GM12891 (cell line): ENCODE measurements around the gene LCP2. TPM values are rescaled to one million over a fixed set of nuclear protein-coding genes. Genes with fewer than 3 reads are reported as not detected.
A peak's percentile ranks its signal among the peaks of the same experiment; 100 is the strongest.

Experiments used
- DNase-seq: peaks from one replicate; pipeline ENCODE4 v3.0.0; 2011; ENCODE audit warnings: low spot score; ENCODE audit not compliant: insufficient read length
- FAIRE-seq: peaks from 2 replicates; lab custom pipeline; 2011; peaks lifted over from hg19 to GRCh38; lab: Jason Lieb, UNC
- PAX5 ChIP-seq: IDR thresholded peaks from 2 replicates; pipeline ENCODE4 v1.6.1; 2011; ENCODE audit warnings: low read length, moderate library complexity, mild to moderate bottlenecking; ENCODE audit not compliant: insufficient read depth, severe bottlenecking
- POLR2A ChIP-seq: IDR thresholded peaks from 2 replicates; pipeline ENCODE4 v1.6.1; 2011; ENCODE audit warnings: low read depth, low read length, control low read depth
- POLR2AphosphoS5 ChIP-seq: IDR thresholded peaks from 2 replicates; pipeline ENCODE4 v1.6.1; 2011; ENCODE audit warnings: low read depth, low read length, control low read depth
- POU2F2 ChIP-seq: IDR thresholded peaks from 2 replicates; pipeline ENCODE4 v1.6.1; 2011; ENCODE audit warnings: low read depth, mild to moderate bottlenecking, control low read depth, low read length, moderate library complexity
- SPI1 ChIP-seq: IDR thresholded peaks from 2 replicates; pipeline ENCODE4 v1.6.1; 2011; ENCODE audit warnings: low read depth, low read length, control low read depth
- TAF1 ChIP-seq: IDR thresholded peaks from 2 replicates; pipeline ENCODE4 v1.6.1; 2011; ENCODE audit warnings: low read depth, low read length, control low read depth
- polyA plus RNA-seq: library from polyadenylated mRNA; unstranded; fragments of >200 nt; gene quantifications from one replicate; pipeline ENCODE4 v1.2.1, GENCODE V29; 2012; ENCODE audit warnings: low read depth, missing spikeins, inconsistent platforms; ENCODE audit not compliant: missing spikeins

The LCP2 gene
- 31.4 TPM for polyA plus RNA-seq

DNA sequence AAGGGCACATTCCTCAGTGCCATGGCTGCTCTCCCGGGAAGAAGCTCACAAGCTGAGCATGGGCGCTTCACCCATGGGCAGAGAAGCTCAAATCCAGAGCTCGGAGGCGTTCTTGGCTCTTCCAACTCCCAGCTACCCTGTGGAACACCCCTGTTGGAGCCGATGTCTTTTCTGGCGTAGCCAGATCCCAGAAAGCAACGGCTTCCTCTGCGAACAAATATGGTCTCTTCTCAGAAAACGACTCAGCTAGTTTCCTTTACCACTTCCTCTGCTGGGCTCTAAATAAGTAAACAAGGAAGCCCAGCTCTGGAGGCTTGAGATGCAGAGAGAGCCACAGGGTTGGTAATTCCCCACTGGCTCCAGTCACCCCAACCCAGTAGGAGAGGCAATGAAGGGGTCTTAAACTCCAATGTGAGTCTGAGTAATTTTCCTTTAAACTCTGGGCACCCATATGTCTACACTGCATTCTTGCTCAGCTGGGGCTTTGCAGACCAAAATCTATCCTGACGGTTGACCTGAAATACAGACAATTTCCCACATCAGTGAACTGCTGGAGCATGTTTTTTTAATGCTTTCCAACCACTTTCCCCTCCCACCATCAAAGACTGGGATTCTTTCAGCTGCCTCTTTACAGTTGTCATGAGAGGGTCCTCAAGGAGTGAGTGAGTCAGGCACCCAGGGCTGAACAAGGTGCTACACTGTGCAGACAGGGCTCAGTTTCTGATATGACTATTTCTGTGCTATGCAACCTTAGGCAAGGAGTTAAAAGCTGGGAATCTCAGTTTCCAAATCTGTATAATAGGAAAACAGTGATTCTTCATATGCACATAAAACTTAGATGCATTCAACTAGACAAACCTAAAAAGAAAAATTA, at the start of gene LCP2:
LCP2 (minus strand) TSS at position 189 of the 874 bp plus-strand sequence; CDS start at position 23, 166 bp downstream.
- TF ChIP-seq POU2F2 (peak; percentile 31; the same call in 1 of the 2 replicates), TAF1 (peak; percentile 57; the same call in 1 of the 2 replicates), SPI1 (peak; percentile 86), PAX5 (no peak), POLR2A (peak; percentile 34; the same call in 1 of the 2 replicates)
- peak; percentile 80 for FAIRE-seq
- DNase-seq: no peak

DNA sequence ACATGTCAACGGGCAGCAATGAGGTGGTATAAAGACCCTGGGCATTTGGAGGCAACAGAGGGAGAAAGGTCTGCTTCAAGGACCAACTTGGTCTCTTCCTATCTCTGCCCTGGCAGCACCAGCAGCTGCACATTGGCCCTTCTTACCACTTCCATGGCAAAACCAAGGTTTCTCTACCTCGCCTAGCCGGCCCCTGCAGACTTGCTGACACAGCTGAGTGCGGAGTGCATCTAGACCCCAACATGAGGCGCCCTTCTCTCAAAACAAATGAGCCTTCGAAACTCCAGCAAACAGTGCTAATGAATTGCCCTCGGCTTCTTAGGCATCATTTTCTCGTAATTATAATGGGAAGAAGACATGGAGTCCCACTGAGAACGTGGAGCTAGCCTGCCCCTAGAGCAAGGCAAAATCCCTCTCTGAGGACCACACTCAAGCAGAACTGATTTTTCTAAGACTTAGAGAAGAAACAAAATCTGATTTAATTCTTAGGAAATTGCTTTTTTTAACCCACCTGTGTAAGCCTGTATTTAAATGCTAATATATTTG, 49.5 kb upstream of the LCP2 start:
- no peak for DNase-seq
- TF ChIP-seq SPI1 (no peak), PAX5 (no peak), POLR2AphosphoS5 (no peak), POU2F2 (no peak), POLR2A (no peak), TAF1 (no peak)
- FAIRE-seq: no peak

DNA sequence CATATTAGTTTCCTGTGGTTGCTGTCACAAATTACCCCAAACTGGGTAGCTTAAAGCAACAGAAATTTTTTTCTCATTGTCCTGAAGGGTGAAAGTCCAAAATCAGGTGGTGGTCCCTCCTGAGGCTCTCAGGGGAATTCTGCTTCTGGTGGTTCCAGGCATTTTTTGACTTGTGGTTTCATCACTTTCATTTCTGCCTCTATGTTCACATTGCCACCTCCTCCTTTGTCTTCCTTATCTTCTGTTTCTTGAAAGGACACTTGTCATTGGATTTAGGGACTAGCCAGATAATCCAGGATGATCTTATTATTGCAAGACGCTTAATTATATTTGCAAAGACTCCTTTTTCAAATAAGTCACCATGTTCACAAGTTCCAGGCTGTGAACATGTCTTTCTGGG, 48.4 kb upstream of the LCP2 start:
- TF ChIP-seq PAX5 (no peak), SPI1 (no peak), TAF1 (no peak)
- DNase-seq (no peak), FAIRE-seq (peak; percentile 9)

DNA sequence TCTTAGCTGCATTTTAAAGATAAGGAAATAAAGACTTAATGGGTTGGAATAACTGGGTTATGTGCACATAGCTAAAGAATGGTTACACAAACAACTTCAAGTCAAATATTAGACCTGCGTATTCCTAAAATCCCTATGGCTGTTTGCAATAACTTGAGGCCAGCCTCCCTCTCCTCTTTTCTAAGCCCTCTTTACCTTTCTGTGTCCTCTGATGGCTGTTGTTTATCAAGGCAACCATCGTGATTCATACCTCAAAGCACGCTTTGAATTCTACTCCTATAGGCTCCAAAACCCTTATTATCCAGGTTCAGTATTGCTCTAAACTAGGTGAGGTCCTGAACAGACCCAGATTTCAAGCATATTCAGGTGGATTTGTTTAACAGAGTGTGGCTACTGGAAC, 45.6 kb upstream of the LCP2 start:
- TF ChIP-seq POLR2AphosphoS5 (no peak), PAX5 (no peak), POLR2A (no peak), POU2F2 (no peak), TAF1 (no peak), SPI1 (no peak)
- DNase-seq (no peak), FAIRE-seq (no peak)

DNA sequence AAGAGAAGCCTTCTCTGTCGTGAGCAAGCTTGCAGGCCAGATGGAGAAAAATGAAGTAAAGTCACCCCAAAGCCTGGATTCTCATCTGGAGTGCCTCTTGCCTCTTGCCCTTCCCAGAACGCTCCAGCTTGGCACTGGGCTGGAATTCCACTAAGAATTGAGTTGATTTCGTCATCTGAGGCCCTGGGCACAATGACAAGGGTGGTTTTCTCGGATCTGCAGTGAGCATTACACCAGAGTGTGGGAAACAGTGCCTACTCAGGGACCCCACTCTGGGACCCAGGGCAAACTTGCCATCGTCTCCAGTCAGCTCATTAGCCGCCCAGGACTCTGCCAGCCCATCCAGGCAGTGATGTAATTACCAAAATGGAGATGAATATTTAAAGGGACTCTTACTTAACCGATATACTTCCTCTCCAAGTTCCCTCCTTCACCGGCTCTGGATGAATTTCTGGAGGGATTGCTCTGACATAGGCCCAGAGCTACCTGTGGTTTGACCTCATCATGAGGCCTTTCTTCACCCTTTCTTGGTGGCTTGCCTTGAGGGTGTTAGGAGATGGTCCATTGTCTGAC, 44.7 kb upstream of the LCP2 start:
- DNase-seq: no peak
- TF ChIP-seq POLR2A (no peak), SPI1 (no peak)
- no peak for FAIRE-seq

DNA sequence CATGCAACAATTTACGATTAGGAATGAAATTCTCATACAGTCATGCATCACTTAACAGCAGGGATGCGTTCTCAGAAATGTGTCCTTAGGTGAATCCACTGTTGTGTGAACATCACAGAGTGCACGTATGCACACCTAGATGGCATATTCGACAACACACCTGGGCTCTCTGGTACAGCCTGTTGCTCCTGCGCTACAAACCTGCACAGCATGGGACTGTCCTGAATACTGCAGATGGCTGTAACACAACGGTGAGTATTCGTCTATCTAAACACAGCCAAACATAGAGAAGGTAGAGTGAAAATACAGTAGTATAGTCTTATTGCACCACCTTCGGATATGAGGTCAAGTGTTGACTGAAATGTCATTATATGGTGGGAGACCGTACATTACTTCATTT, 44.0 kb upstream of the LCP2 start:
- FAIRE-seq: no peak
- no peak for TF ChIP-seq POLR2AphosphoS5
- TF ChIP-seq POLR2A: no peak
- no peak for TF ChIP-seq TAF1
- TF ChIP-seq POU2F2: no peak
- no peak for TF ChIP-seq PAX5
- no peak for TF ChIP-seq SPI1
- no peak for DNase-seq

DNA sequence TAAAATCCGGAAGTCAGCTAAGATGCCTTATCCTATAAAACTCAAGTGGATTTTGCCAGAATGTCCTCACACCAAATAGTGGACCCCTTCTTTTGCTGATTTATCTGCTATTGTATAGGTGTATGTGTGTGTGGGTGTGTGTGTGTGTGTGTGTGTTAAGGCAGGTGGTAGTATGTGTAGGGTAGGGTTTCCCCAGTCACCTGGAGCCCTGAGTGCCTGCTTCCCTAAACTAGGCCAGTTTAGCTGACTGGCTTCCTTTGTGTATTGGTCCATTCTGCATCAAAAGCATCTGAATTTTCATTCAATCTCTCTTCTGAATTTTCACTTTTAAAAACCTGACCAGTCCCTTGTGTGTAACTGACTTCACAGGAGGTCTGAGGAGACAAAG, 42.2 kb upstream of the LCP2 start:
- FAIRE-seq: peak; percentile 16
- no peak for DNase-seq
- TF ChIP-seq POLR2AphosphoS5: no peak
- no peak for TF ChIP-seq POLR2A
- no peak for TF ChIP-seq SPI1
- no peak for TF ChIP-seq POU2F2
- no peak for TF ChIP-seq PAX5
- TF ChIP-seq TAF1: no peak

DNA sequence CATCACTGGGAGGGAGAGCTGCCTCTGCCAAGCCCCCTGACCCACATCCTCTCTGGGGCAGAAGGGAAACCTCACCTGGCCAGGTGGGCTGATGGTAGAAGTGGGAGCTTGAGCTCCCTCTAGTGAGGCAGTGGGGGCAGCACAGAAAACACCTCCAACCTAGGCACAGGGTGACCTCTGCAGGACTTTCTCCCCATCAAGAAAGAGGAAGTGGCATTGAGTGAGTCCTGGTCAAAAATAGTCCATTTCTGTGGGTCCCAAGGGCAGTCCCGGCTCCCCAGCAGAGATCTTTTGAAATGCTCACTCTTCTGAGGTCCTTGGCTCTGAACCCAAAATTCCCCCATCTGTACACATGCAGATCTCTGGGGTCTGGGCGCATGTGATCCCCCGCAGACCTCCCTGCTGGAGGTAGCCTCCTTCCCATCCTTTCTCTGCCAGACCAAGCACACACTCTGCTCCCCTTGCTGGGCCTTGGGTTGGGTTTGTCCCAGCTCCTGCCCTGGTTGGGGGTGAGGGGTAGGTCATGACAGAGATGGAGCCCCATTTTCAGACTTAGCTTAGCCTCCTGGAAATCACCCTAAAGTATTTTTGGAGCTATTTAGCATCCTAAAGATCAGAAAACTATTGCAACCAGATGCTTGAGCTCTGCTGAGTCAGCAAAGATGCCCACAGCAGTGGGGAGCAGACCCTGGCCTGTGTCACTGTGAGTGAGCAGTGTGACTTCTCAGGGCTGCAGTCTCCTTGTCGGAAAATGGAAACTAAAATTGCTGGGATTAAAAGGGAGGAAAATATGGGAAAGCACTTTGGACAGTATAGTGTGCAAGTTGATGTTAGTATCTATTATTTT, 41.6 kb upstream of the LCP2 start:
- FAIRE-seq (peak; percentile 91), DNase-seq (peak; percentile 50)
- no peak for TF ChIP-seq POLR2AphosphoS5
- TF ChIP-seq SPI1: peak; percentile 99
- peak; percentile 57; the same call in 1 of the 2 replicates for TF ChIP-seq POU2F2

DNA sequence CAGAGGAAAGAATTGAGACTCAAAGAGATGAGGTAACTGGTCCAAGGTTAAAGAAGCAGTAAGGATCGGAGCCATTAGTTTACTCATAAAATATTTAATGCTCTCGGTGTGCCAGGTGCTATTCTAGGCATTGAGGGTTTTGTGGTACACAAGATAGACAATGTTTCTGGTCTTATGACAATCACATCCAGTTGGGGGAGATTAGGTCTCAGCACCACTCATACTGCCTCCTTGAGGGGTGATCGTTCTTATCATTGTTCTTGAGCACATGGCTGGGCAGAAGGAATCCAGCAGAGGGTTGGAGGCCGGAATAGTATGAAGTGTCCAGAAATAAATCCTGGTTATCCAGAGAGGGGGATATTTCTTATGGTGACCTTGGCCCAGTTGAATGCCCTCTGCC, 40.7 kb upstream of the LCP2 start:
- no peak for TF ChIP-seq SPI1
- TF ChIP-seq POU2F2: no peak
- TF ChIP-seq POLR2A: no peak
- TF ChIP-seq PAX5: no peak
- no peak for TF ChIP-seq TAF1
- FAIRE-seq (peak; percentile 16), DNase-seq (no peak)

DNA sequence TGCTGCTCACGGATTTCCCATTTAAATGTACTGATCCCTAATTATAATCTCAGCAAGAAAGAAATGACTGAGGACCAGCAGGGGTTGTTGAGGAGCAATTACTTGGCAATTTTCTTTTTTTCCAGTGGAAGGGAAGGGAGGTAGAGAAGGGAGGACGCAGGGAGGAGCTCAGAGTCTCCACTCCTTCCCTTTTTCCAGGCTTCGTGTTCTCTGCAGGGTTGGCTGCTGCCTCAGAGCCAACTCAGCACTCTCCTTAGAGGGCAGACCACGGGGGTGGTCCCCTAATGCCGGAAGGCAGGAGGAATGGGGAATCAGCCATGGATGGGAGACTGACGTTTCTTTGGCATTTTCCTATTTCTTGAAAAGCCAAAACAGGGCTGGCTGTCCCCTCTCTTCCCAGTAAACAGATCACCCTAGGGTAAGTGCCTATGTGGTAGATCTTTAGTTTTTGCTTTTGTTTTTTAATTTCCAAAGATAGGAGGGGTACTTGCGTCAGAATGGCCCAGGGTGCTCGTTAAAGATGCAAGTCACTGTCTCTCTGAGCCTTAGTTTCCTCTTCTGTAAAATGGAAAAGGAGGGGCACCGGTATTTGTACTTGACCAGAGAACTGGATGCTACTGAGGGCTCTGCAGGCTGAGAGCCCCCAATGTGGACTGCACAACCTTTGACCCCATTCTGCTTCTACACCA, 39.6 kb upstream of the LCP2 start:
- DNase-seq (no peak), FAIRE-seq (no peak)
- no peak for TF ChIP-seq POU2F2
- TF ChIP-seq SPI1: no peak
- no peak for TF ChIP-seq POLR2A
- TF ChIP-seq TAF1: no peak
- TF ChIP-seq PAX5: no peak
- no peak for TF ChIP-seq POLR2AphosphoS5
